DND-41 (cell line): ENCODE results near the gene BLM.

Source experiments
- ATAC-seq: fragments of 200-7000 bp; cut with Tn5 transposase; 3 replicates; pipeline ENCODE4 v1.9.1; 2021; ENCODE audit warnings: low read depth; ENCODE audit not compliant: insufficient read depth
- DNase-seq: peaks from one replicate; pipeline ENCODE4 v3.0.0-alpha.2; 2020
- H2AFZ ChIP-seq: 2 replicates; pipeline ENCODE4 v1.6.0; 2012; ENCODE audit warnings: low read depth, low read length
- H3K27ac ChIP-seq: 2 replicates; pipeline ENCODE4 v1.5.1; 2012; ENCODE audit warnings: low read length, inconsistent platforms
- H3K27me3 ChIP-seq: fragments of 200-600 bp; sonication (generic); 2 replicates; pipeline ENCODE4 v1.6.0; 2012; ENCODE audit warnings: low read length, mild to moderate bottlenecking, inconsistent platforms; ENCODE audit not compliant: insufficient read depth, poor library complexity
- H3K36me3 ChIP-seq: 2 replicates; pipeline ENCODE4 v1.5.1; 2012; ENCODE audit warnings: low read length, inconsistent platforms; ENCODE audit not compliant: insufficient read depth
- H3K4me1 ChIP-seq: 2 replicates; pipeline ENCODE4 v1.5.1; 2012; ENCODE audit warnings: mild to moderate bottlenecking, low read length; ENCODE audit not compliant: insufficient read depth
- H3K4me2 ChIP-seq: 2 replicates; pipeline ENCODE4 v1.6.0; 2012; ENCODE audit warnings: mild to moderate bottlenecking, moderate library complexity, low read length, inconsistent platforms; ENCODE audit not compliant: insufficient read depth
- H3K4me3 ChIP-seq, 2 experiments: fragments of 200-600 bp in 1 of 2; shearing (Covaris generic) in 1 of 2; 2 replicates each; pipeline ENCODE4 v1.5.1; 2012 to 2016; ENCODE audit warnings: inconsistent platforms in 2 of 2, low read length in 2 of 2, mild to moderate bottlenecking in 2 of 2, low read depth in 1 of 2, moderate library complexity in 1 of 2
- H3K79me2 ChIP-seq: 2 replicates; pipeline ENCODE4 v1.6.0; 2012; ENCODE audit warnings: low read length, inconsistent platforms; ENCODE audit not compliant: insufficient read depth
- H3K9ac ChIP-seq: 2 replicates; pipeline ENCODE4 v1.6.0; 2012; ENCODE audit warnings: low read depth, mild to moderate bottlenecking, inconsistent platforms, low read length, moderate library complexity
- H3K9me3 ChIP-seq: 2 replicates; pipeline ENCODE4 v1.5.1; 2012; ENCODE audit warnings: low read length, moderate library complexity, mild to moderate bottlenecking, inconsistent platforms; ENCODE audit not compliant: insufficient read depth, severe bottlenecking
- H4K20me1 ChIP-seq: 2 replicates; pipeline ENCODE4 v1.6.0; 2012; ENCODE audit warnings: low read length; ENCODE audit not compliant: insufficient read depth
- EZH2 ChIP-seq: IDR thresholded peaks from 3 replicates; pipeline ENCODE4 v1.6.1; 2012; ENCODE audit warnings: borderline replicate concordance, low read depth, mild to moderate bottlenecking, moderate library complexity, low read length, inconsistent platforms; ENCODE audit not compliant: severe bottlenecking
- TF ChIP-seq, protein P1 (sequence below): IDR thresholded peaks from 2 replicates; pipeline ENCODE4 v1.5.1; 2012; ENCODE audit warnings: borderline replicate concordance, low read length, moderate library complexity, mild to moderate bottlenecking; ENCODE audit not compliant: poor library complexity, severe bottlenecking; ENCODE audit errors: extremely low read depth

Gene BLM

DNA sequence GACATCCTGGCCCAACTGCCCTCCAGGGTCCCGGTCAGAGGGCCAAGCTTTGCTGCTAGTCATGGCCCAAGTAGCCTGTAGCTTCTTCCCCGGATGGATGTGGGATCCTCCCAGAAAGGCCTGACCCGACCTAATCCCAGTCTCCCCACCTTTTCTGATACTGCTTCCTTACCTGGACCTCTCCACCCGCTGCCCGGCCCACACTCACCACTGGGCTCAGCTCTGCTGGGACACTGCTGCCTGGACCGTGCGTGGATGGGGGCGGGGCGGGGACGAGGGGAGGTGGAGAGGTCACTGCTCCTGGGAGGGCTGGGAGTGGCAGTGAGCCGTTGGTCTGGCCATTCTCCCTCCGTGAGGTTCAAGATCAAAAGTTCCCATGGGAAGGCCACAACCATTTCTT is 111.0 kb downstream of the BLM start:
- no peak overlapping the region for H3K4me2 ChIP-seq
- TF ChIP-seq EZH2: no peak
- TF ChIP-seq, protein P1, sequence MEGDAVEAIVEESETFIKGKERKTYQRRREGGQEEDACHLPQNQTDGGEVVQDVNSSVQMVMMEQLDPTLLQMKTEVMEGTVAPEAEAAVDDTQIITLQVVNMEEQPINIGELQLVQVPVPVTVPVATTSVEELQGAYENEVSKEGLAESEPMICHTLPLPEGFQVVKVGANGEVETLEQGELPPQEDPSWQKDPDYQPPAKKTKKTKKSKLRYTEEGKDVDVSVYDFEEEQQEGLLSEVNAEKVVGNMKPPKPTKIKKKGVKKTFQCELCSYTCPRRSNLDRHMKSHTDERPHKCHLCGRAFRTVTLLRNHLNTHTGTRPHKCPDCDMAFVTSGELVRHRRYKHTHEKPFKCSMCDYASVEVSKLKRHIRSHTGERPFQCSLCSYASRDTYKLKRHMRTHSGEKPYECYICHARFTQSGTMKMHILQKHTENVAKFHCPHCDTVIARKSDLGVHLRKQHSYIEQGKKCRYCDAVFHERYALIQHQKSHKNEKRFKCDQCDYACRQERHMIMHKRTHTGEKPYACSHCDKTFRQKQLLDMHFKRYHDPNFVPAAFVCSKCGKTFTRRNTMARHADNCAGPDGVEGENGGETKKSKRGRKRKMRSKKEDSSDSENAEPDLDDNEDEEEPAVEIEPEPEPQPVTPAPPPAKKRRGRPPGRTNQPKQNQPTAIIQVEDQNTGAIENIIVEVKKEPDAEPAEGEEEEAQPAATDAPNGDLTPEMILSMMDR: no peak
- no peaks in the 10 kb centered on the region for H3K79me2 ChIP-seq
- H3K4me1 ChIP-seq: no peaks in the 10 kb centered on the region
- H3K27ac ChIP-seq: no peak overlapping the region
- H3K9me3 ChIP-seq: no peaks in the 10 kb centered on the region
- ATAC-seq (no peak), DNase-seq (no peak)
- no peak overlapping the region for H2AFZ ChIP-seq
- no peak overlapping the region for H3K4me3 ChIP-seq
- H3K9ac ChIP-seq: no peak overlapping the region
- no peaks in the 10 kb centered on the region for H3K27me3 ChIP-seq
- no peaks in the 10 kb centered on the region for H3K36me3 ChIP-seq
- H4K20me1 ChIP-seq: no peaks in the 10 kb centered on the region

- H4K20me1 ChIP-seq: no peaks in the 10 kb centered on the region
- H3K9me3 ChIP-seq: no peaks in the 10 kb centered on the region
- H3K4me2 ChIP-seq: no peak overlapping the region
- H3K79me2 ChIP-seq: no peaks in the 10 kb centered on the region
- H3K9ac ChIP-seq: no peak overlapping the region
- no peak overlapping the region for H3K27ac ChIP-seq
- H3K36me3 ChIP-seq: no peaks in the 10 kb centered on the region
- no peaks in the 10 kb centered on the region for H3K27me3 ChIP-seq
- TF ChIP-seq EZH2: no peak
- TF ChIP-seq, protein P1: no peak
- H3K4me3 ChIP-seq: no peak overlapping the region
- H3K4me1 ChIP-seq: no peaks in the 10 kb centered on the region
- H2AFZ ChIP-seq: no peak overlapping the region
- no peak for DNase-seq
- no peak for ATAC-seq
Measured at GRCh38 chr15:90829126-90829525, 112.0 kb downstream of the BLM start.

GRCh38 chr15:90829942-90830440 is 112.8 kb downstream of the BLM start:
- Histone ChIP-seq H3K79me2 (no peaks in the 10 kb centered on the region), H3K9ac (no peak overlapping the region), H3K27ac (no peak overlapping the region), H3K9me3 (no peaks in the 10 kb centered on the region), H3K4me3 (no peak overlapping the region), H3K4me2 (no peak overlapping the region), H3K36me3 (no peaks in the 10 kb centered on the region), H2AFZ (no peak overlapping the region), H3K4me1 (no peaks in the 10 kb centered on the region), H4K20me1 (no peaks in the 10 kb centered on the region), H3K27me3 (no peaks in the 10 kb centered on the region)
- ATAC-seq (no peak), DNase-seq (no peak)
- TF ChIP-seq, protein P1: no peak
- no peak for TF ChIP-seq EZH2

DNA sequence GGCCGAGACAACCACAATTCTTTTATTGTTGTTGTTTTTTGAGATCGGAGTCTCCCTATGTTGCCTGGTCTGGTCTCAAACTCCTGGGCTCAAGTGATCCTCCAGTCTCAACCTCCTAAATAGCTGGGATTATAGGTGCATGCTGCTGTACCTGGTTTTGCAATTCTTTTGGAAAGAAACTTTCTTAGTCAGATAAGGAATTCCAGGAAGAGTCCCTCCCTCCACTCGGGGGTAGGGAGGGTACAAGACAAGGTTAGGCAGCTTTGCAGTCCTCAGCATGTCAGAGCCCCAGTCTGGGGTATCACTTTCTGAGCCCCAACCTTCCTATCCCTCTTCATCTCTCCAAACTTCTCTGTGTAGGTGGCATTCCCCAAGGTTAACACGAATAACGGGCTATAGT is 117.5 kb downstream of the BLM start:
- Histone ChIP-seq H3K27ac (no peak overlapping the region), H3K27me3 (no peaks in the 10 kb centered on the region), H3K4me3 (no peak overlapping the region), H3K36me3 (no peaks in the 10 kb centered on the region), H2AFZ (no peak overlapping the region), H4K20me1 (no peaks in the 10 kb centered on the region), H3K9ac (no peak overlapping the region), H3K4me2 (no peak overlapping the region), H3K9me3 (no peaks in the 10 kb centered on the region), H3K4me1 (no peaks in the 10 kb centered on the region), H3K79me2 (no peaks in the 10 kb centered on the region)
- ATAC-seq (no peak), DNase-seq (no peak)
- no peak for TF ChIP-seq EZH2
- TF ChIP-seq, protein P1: no peak
